Urinary bladder (tissue), 4 donors: ENCODE measurements around the gene CTNNA2. TPM values are rescaled to one million over a fixed set of nuclear protein-coding genes. Genes with fewer than 3 reads are reported as not detected.
"Not testable (repeated sequence)": the region's sequence is repeated elsewhere in the genome, so short reads cannot be mapped to it uniquely, and the experiment has no call there.

ENCODE experiments used
- DNase-seq: peaks from one replicate; pipeline ENCODE4 v3.0.0-alpha.2; 2015; ENCODE audit errors: extremely low spot score
- H3K27ac ChIP-seq: one replicate; pipeline ENCODE4 v1.5.1; 2013; ENCODE audit warnings: low read depth, mild to moderate bottlenecking, moderate library complexity
- H3K36me3 ChIP-seq: one replicate; pipeline ENCODE4 v1.6.1; 2013; ENCODE audit warnings: mild to moderate bottlenecking, moderate library complexity; ENCODE audit not compliant: insufficient read depth
- H3K4me1 ChIP-seq: one replicate; pipeline ENCODE4 v1.6.1; 2013; ENCODE audit warnings: mild to moderate bottlenecking, moderate library complexity; ENCODE audit not compliant: insufficient read depth
- H3K4me3 ChIP-seq: one replicate; pipeline ENCODE4 v1.5.1; 2013; ENCODE audit warnings: low read depth, low read length
- WGBS: extraction: QIAGEN DNeasy Blood & Tissue Kit; methylation state at CpG from one replicate; pipeline ENCODE4 v1.1.7; 2013; 5-methylcytosine and 5-hydroxymethylcytosine counted together
- polyA plus RNA-seq: library from polyadenylated mRNA; stranded (reverse); fragments of 200-250 nt; gene quantifications from one replicate; pipeline ENCODE4 v1.2.3, GENCODE V29; 2013
- total RNA-seq: library from RNA; depleted of rRNA; stranded (reverse); fragments of >200 nt; gene quantifications from one replicate; pipeline ENCODE4 v1.2.3, GENCODE V29; 2014
- donor health status: healthy with polysubstance abuse.
- donor health status: healthy.

The CTNNA2 gene
- total and polyA plus RNA-seq, 2 donors, result 1.9 to 14.0 TPM

- Histone ChIP-seq H3K36me3 (no peaks in the 10 kb centered on the region), H3K4me1 (no peaks in the 10 kb centered on the region), H3K27ac (no peak overlapping the region), H3K4me3 (no peak overlapping the region)
- 85% methylated on average over 2 of the region's 2 CpGs for WGBS
- DNase-seq, result no peak
Observed at GRCh38 chr2:80022018-80022417, 509.2 kb downstream of the CTNNA2 start.

- WGBS, result 86% methylated on average over 5 of the region's 5 CpGs
- no peak overlapping the region for H3K27ac ChIP-seq
- DNase-seq, result no peak
- H3K4me1 ChIP-seq, result no peaks in the 10 kb centered on the region
- H3K36me3 ChIP-seq, result no peaks in the 10 kb centered on the region
- no peak overlapping the region for H3K4me3 ChIP-seq
Observed at GRCh38 chr2:80026040-80026729, 513.3 kb downstream of the CTNNA2 start.

GRCh38 chr2:80028051-80028450 is 515.2 kb downstream of the CTNNA2 start:
- no peaks in the 10 kb centered on the region for H3K36me3 ChIP-seq
- no peak for DNase-seq
- WGBS, result 61% methylated on average over 3 of the region's 3 CpGs

GRCh38 chr2:80028584-80028983 is 515.7 kb downstream of the CTNNA2 start:
- no peak overlapping the region for H3K27ac ChIP-seq
- H3K4me1 ChIP-seq, result no peaks in the 10 kb centered on the region
- no peaks in the 10 kb centered on the region for H3K36me3 ChIP-seq
- H3K4me3 ChIP-seq, result no peak overlapping the region
- no peak for DNase-seq

More at GRCh38 chr2:80028051-80028450, 515.2 kb downstream of the CTNNA2 start:
- Histone ChIP-seq H3K4me1 (no peaks in the 10 kb centered on the region), H3K4me3 (no peak overlapping the region), H3K27ac (no peak overlapping the region)

- Histone ChIP-seq H3K27ac (no peak overlapping the region), H3K4me3 (no peak overlapping the region), H3K36me3 (no peaks in the 10 kb centered on the region), H3K4me1 (no peaks in the 10 kb centered on the region)
- 78% methylated on average over 2 of the region's 2 CpGs for WGBS
- no peak for DNase-seq
Observed at GRCh38 chr2:80030135-80030534, 517.3 kb downstream of the CTNNA2 start.

- not testable (repeated sequence) for H3K4me3 ChIP-seq, H3K4me1 ChIP-seq, H3K27ac ChIP-seq, H3K36me3 ChIP-seq, DNase-seq
- 88% methylated on average over 7 of the region's 7 CpGs for WGBS
Observed at GRCh38 chr2:80032684-80033083, 519.8 kb downstream of the CTNNA2 start.

- 70% methylated on average over 5 of the region's 5 CpGs for WGBS
- no peak for DNase-seq
- H3K4me1 ChIP-seq, result no peaks in the 10 kb centered on the region
- H3K27ac ChIP-seq, result no peak overlapping the region
- no peaks in the 10 kb centered on the region for H3K36me3 ChIP-seq
- no peak overlapping the region for H3K4me3 ChIP-seq
Observed at GRCh38 chr2:80035749-80036285, 523.0 kb downstream of the CTNNA2 start.

GRCh38 chr2:80037310-80037709 is 524.5 kb downstream of the CTNNA2 start:
- 61% methylated on average over 4 of the region's 4 CpGs for WGBS
- no peak for DNase-seq
- Histone ChIP-seq H3K4me1 (no peaks in the 10 kb centered on the region), H3K27ac (no peak overlapping the region), H3K36me3 (no peaks in the 10 kb centered on the region), H3K4me3 (no peak overlapping the region)

GRCh38 chr2:80040226-80040625 is 527.4 kb downstream of the CTNNA2 start:
- Histone ChIP-seq H3K27ac (no peak overlapping the region), H3K4me3 (no peak overlapping the region), H3K36me3 (no peaks in the 10 kb centered on the region), H3K4me1 (no peaks in the 10 kb centered on the region)
- WGBS, result 89% methylated on average over 2 of the region's 2 CpGs
- no peak for DNase-seq

- Histone ChIP-seq H3K4me1 (no peaks in the 10 kb centered on the region), H3K36me3 (no peaks in the 10 kb centered on the region), H3K27ac (no peak overlapping the region), H3K4me3 (no peak overlapping the region)
- WGBS, result 75% methylated on average over 2 of the region's 2 CpGs
- DNase-seq, result no peak
Observed at GRCh38 chr2:80042635-80043034, 529.8 kb downstream of the CTNNA2 start.

- H3K36me3 ChIP-seq, result no peaks in the 10 kb centered on the region
- no peak for DNase-seq
- no peaks in the 10 kb centered on the region for H3K4me1 ChIP-seq
- 79% methylated on average over 2 of the region's 2 CpGs for WGBS
- H3K27ac ChIP-seq, result no peak overlapping the region
- H3K4me3 ChIP-seq, result no peak overlapping the region
Observed at GRCh38 chr2:80048296-80048695, 535.4 kb downstream of the CTNNA2 start.

- Histone ChIP-seq H3K27ac (no peak overlapping the region), H3K4me1 (no peaks in the 10 kb centered on the region), H3K4me3 (no peak overlapping the region), H3K36me3 (no peaks in the 10 kb centered on the region)
- WGBS, result 41% methylated on average over 6 of the region's 6 CpGs
- no peak for DNase-seq
Observed at GRCh38 chr2:80050246-80050645, 537.4 kb downstream of the CTNNA2 start.

GRCh38 chr2:80053522-80054345 is 540.9 kb downstream of the CTNNA2 start:
- WGBS, result 30% methylated on average over 8 of the region's 8 CpGs
- Histone ChIP-seq H3K36me3 (no peaks in the 10 kb centered on the region), H3K4me1 (no peaks in the 10 kb centered on the region), H3K4me3 (no peak overlapping the region), H3K27ac (no peak overlapping the region)
- DNase-seq, result no peak

- Histone ChIP-seq H3K4me1 (no peaks in the 10 kb centered on the region), H3K4me3 (no peak overlapping the region), H3K36me3 (no peaks in the 10 kb centered on the region), H3K27ac (no peak overlapping the region)
- 67% methylated on average over 2 of the region's 2 CpGs for WGBS
- no peak for DNase-seq
Observed at GRCh38 chr2:80054346-80054675, 541.5 kb downstream of the CTNNA2 start.
